Measurements from ENCODE around the gene FAM180A. TPM values are rescaled to one million over a fixed set of nuclear protein-coding genes. Genes with fewer than 3 reads are reported as not detected.
"Not testable (repeated sequence)": the region's sequence is repeated elsewhere in the genome, so short reads cannot be mapped to it uniquely, and the experiment has no call there.

FAM180A gene
- total and polyA plus RNA-seq, 10 of the 15 experiments (the other 5 are each of a cell fraction or from before 2014, with no cell fraction given) = not detected

DNA sequence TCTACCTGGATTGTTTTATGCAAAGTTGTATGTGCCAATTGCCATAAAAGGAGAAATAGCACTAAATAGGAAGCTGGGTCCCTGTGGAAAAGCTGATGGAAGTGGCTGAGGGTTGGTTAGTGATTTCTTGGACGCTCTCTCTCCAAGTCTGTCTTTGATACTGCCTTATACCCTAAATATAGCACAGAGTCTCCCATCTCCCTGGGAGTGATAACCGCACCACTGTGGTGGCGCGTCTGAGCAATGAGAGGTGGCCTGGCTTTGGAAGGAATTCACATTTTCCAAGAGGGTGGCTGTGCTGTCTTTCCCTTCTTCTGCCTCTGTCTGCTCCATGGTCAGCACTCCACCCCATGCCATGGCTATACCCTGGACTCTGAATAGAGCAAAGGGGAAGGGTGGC, 55.1 kb downstream of the FAM180A start:
- Histone ChIP-seq H3K27me3 (replicated peaks in 1 of 2; ENCODE audit: control insufficient read depth in 2 of 2, insufficient read depth in 2 of 2, low read length in 1 of 2) (no peaks in the 10 kb centered on the region), H4K20me1 (ENCODE audit: control insufficient read depth, insufficient read depth) (no peaks in the 10 kb centered on the region), H3K27ac (ENCODE audit: control insufficient read depth, insufficient read depth) (no peak overlapping the region), H3K36me3 (ENCODE audit: control insufficient read depth in 2 of 2, insufficient read depth in 2 of 2, low read length in 1 of 2) (no peaks in the 10 kb centered on the region), H3K4me2 (ENCODE audit: control insufficient read depth, insufficient read depth) (no peak overlapping the region), H2AFZ (ENCODE audit: control insufficient read depth, low read depth, low read length) (no peak overlapping the region), H3K79me2 (ENCODE audit: control insufficient read depth, insufficient read depth, low read length) (no peaks in the 10 kb centered on the region), H3K4me1 (ENCODE audit: control insufficient read depth, insufficient read depth, low read length) (no peaks in the 10 kb centered on the region), H3K9ac (ENCODE audit: control insufficient read depth, insufficient read depth, low read length) (no peak overlapping the region), H3K4me3 (no peak overlapping the region), H3K9me3 (replicated peaks; ENCODE audit: control insufficient read depth, insufficient read depth, low read length) (no peaks in the 10 kb centered on the region)
- no peak for ATAC-seq
- FAIRE-seq = no peak
- TF ChIP-seq, protein P1, sequence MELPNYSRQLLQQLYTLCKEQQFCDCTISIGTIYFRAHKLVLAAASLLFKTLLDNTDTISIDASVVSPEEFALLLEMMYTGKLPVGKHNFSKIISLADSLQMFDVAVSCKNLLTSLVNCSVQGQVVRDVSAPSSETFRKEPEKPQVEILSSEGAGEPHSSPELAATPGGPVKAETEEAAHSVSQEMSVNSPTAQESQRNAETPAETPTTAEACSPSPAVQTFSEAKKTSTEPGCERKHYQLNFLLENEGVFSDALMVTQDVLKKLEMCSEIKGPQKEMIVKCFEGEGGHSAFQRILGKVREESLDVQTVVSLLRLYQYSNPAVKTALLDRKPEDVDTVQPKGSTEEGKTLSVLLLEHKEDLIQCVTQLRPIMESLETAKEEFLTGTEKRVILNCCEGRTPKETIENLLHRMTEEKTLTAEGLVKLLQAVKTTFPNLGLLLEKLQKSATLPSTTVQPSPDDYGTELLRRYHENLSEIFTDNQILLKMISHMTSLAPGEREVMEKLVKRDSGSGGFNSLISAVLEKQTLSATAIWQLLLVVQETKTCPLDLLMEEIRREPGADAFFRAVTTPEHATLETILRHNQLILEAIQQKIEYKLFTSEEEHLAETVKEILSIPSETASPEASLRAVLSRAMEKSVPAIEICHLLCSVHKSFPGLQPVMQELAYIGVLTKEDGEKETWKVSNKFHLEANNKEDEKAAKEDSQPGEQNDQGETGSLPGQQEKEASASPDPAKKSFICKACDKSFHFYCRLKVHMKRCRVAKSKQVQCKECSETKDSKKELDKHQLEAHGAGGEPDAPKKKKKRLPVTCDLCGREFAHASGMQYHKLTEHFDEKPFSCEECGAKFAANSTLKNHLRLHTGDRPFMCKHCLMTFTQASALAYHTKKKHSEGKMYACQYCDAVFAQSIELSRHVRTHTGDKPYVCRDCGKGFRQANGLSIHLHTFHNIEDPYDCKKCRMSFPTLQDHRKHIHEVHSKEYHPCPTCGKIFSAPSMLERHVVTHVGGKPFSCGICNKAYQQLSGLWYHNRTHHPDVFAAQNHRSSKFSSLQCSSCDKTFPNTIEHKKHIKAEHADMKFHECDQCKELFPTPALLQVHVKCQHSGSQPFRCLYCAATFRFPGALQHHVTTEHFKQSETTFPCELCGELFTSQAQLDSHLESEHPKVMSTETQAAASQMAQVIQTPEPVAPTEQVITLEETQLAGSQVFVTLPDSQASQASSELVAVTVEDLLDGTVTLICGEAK (IDR thresholded peaks at IDR 0.05; ENCODE audit: borderline replicate concordance) = no peak
- TF ChIP-seq ZNF24 (IDR thresholded peaks at IDR 0.05) (no peak), MTA2 (IDR thresholded peaks at IDR 0.05; ENCODE audit: low read depth) (no peak), GABPA (IDR thresholded peaks at IDR 0.05; ENCODE audit: low read depth) (no peak), PML (IDR thresholded peaks at IDR 0.05; ENCODE audit: low read length) (no peak), TCF7 (IDR thresholded peaks at IDR 0.05; ENCODE audit: borderline replicate concordance) (no peak)
- TF ChIP-seq, protein P2, sequence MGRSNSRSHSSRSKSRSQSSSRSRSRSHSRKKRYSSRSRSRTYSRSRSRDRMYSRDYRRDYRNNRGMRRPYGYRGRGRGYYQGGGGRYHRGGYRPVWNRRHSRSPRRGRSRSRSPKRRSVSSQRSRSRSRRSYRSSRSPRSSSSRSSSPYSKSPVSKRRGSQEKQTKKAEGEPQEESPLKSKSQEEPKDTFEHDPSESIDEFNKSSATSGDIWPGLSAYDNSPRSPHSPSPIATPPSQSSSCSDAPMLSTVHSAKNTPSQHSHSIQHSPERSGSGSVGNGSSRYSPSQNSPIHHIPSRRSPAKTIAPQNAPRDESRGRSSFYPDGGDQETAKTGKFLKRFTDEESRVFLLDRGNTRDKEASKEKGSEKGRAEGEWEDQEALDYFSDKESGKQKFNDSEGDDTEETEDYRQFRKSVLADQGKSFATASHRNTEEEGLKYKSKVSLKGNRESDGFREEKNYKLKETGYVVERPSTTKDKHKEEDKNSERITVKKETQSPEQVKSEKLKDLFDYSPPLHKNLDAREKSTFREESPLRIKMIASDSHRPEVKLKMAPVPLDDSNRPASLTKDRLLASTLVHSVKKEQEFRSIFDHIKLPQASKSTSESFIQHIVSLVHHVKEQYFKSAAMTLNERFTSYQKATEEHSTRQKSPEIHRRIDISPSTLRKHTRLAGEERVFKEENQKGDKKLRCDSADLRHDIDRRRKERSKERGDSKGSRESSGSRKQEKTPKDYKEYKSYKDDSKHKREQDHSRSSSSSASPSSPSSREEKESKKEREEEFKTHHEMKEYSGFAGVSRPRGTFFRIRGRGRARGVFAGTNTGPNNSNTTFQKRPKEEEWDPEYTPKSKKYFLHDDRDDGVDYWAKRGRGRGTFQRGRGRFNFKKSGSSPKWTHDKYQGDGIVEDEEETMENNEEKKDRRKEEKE (IDR thresholded peaks at IDR 0.05) = no peak
- TF ChIP-seq, protein P3, sequence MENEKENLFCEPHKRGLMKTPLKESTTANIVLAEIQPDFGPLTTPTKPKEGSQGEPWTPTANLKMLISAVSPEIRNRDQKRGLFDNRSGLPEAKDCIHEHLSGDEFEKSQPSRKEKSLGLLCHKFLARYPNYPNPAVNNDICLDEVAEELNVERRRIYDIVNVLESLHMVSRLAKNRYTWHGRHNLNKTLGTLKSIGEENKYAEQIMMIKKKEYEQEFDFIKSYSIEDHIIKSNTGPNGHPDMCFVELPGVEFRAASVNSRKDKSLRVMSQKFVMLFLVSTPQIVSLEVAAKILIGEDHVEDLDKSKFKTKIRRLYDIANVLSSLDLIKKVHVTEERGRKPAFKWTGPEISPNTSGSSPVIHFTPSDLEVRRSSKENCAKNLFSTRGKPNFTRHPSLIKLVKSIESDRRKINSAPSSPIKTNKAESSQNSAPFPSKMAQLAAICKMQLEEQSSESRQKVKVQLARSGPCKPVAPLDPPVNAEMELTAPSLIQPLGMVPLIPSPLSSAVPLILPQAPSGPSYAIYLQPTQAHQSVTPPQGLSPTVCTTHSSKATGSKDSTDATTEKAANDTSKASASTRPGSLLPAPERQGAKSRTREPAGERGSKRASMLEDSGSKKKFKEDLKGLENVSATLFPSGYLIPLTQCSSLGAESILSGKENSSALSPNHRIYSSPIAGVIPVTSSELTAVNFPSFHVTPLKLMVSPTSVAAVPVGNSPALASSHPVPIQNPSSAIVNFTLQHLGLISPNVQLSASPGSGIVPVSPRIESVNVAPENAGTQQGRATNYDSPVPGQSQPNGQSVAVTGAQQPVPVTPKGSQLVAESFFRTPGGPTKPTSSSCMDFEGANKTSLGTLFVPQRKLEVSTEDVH (IDR thresholded peaks at IDR 0.05; ENCODE audit: low read depth, partially characterized antibody) = no peak
- CTCF ChIA-PET = interaction anchor here (0.5 kb wide), 1 partner anchor 1907 kb away, joined by 3 read pairs; no protein-coding TSS in a partner anchor
- no TSS peak for BruUV-seq (replicated peaks)
- no peak for DNase-seq (ENCODE audit: low read depth, low spot score)
- WGBS (ENCODE audit: insufficient coverage, insufficient replicate concordance, low lambda C conversion rate, missing lambda C conversion rate) = 100% methylated on average over 4 of the region's 4 CpGs
- in situ Hi-C loops (cut with MboI) (no loop called here), intact Hi-C loops (cut with micrococcal nuclease; ENCODE audit: unreplicated experiment) (no loop called here)
- RAD21 ChIA-PET (ENCODE audit: unreplicated experiment) = no interaction called here
- SMC1A ChIA-PET (ENCODE audit: uncharacterized antibody, unreplicated experiment) = no interaction called here
- POLR2A ChIA-PET = no interaction called here

DNA sequence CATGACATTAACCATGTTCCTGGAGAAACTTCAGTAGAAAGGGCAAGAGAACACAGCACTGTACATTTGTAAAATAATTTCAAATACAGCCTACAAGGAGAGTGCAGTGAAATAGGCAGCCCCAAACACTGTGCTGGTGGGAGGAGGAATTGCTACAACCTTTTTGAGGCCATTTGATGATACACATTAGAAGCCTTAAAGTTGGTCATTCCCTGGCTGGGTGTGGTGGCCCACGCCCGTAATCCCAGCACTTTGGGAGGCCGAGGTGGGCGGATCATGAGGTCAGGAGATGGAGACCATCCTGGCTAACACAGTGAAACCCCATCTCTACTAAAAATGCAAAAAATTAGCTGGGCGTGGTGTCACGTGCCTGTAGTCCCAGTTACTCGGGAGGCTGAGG, 56.0 kb downstream of the FAM180A start:
- DNase-seq (ENCODE audit: low read depth, low spot score); H3K9me3 ChIP-seq (replicated peaks; ENCODE audit: control insufficient read depth, insufficient read depth, low read length); CTCF ChIA-PET; H3K4me1 ChIP-seq (ENCODE audit: control insufficient read depth, insufficient read depth, low read length); FAIRE-seq; in situ Hi-C loops (cut with MboI); BruUV-seq (replicated peaks); H3K36me3 ChIP-seq (ENCODE audit: control insufficient read depth in 2 of 2, insufficient read depth in 2 of 2, low read length in 1 of 2); H3K79me2 ChIP-seq (ENCODE audit: control insufficient read depth, insufficient read depth, low read length); H3K9ac ChIP-seq (ENCODE audit: control insufficient read depth, insufficient read depth, low read length); RAD21 ChIA-PET (ENCODE audit: unreplicated experiment); ATAC-seq; H3K4me2 ChIP-seq (ENCODE audit: control insufficient read depth, insufficient read depth); intact Hi-C loops (cut with micrococcal nuclease; ENCODE audit: unreplicated experiment); H3K4me3 ChIP-seq; H3K27ac ChIP-seq (ENCODE audit: control insufficient read depth, insufficient read depth); H2AFZ ChIP-seq (ENCODE audit: control insufficient read depth, low read depth, low read length); POLR2A ChIA-PET; H3K27me3 ChIP-seq (replicated peaks in 1 of 2; ENCODE audit: control insufficient read depth in 2 of 2, insufficient read depth in 2 of 2, low read length in 1 of 2); H4K20me1 ChIP-seq (ENCODE audit: control insufficient read depth, insufficient read depth): not testable (repeated sequence)
- 84% methylated on average over 7 of the region's 7 CpGs for WGBS (ENCODE audit: insufficient coverage, insufficient replicate concordance, low lambda C conversion rate, missing lambda C conversion rate)
- SMC1A ChIA-PET (ENCODE audit: uncharacterized antibody, unreplicated experiment) = interaction anchor here (1.6 kb wide), 1 partner anchor 9 kb away, joined by 5 read pairs; no protein-coding TSS in a partner anchor

Measured in GM12878 (cell line).